WERI-Rb-1 (cell line): ENCODE results near the gene FNDC8.
"Not testable (repeated sequence)": the region's sequence is repeated elsewhere in the genome, so short reads cannot be mapped to it uniquely, and the experiment has no call there.

Experiments used
- DNase-seq: peaks from one replicate; pipeline ENCODE4 v3.0.0-alpha.2; 2020
- H3K27ac ChIP-seq: fragments of 250-450 bp; sonication (Bioruptor Pico); 2 replicates; pipeline ENCODE4 v1.5.1; 2020; ENCODE audit warnings: mild to moderate bottlenecking, moderate library complexity
- H3K27me3 ChIP-seq: fragments of 250-450 bp; sonication (Bioruptor Pico); 2 replicates; pipeline ENCODE4 v1.5.1; 2021; ENCODE audit warnings: mild to moderate bottlenecking, low read depth, moderate library complexity; ENCODE audit not compliant: insufficient read depth, severe bottlenecking
- H3K36me3 ChIP-seq: fragments of 250-450 bp; sonication (Bioruptor Pico); 2 replicates; pipeline ENCODE4 v1.5.1; 2020; ENCODE audit warnings: mild to moderate bottlenecking, moderate library complexity
- H3K4me3 ChIP-seq: 2 replicates; pipeline ENCODE4 v1.5.1; 2011; ENCODE audit warnings: low read depth, mild to moderate bottlenecking, control low read depth, low read length
- H3K9me3 ChIP-seq: fragments of 250-450 bp; sonication (Bioruptor Pico); 2 replicates; pipeline ENCODE4 v1.5.1; 2021; ENCODE audit warnings: mild to moderate bottlenecking, moderate library complexity; ENCODE audit not compliant: severe bottlenecking
- CTCF ChIP-seq: IDR thresholded peaks from 2 replicates; pipeline ENCODE4 v1.5.1; 2011; ENCODE audit warnings: low read depth, mild to moderate bottlenecking, control low read depth, inconsistent platforms, low read length

Gene FNDC8

GRCh38 chr17:35148144-35148543 lies 26.7 kb downstream of the FNDC8 start:
- Histone ChIP-seq H3K27ac (no peak overlapping the region), H3K4me3 (no peak overlapping the region), H3K9me3 (no peaks in the 10 kb centered on the region), H3K27me3 (no peaks in the 10 kb centered on the region), H3K36me3 (no peaks in the 10 kb centered on the region)
- no peak for DNase-seq
- TF ChIP-seq CTCF: no peak

GRCh38 chr17:35149941-35150340 lies 28.5 kb downstream of the FNDC8 start:
- no peaks in the 10 kb centered on the region for H3K9me3 ChIP-seq
- TF ChIP-seq CTCF: no peak
- DNase-seq: no peak
- H3K27me3 ChIP-seq: no peaks in the 10 kb centered on the region
- no peak overlapping the region for H3K4me3 ChIP-seq
- H3K27ac ChIP-seq: no peak overlapping the region
- no peaks in the 10 kb centered on the region for H3K36me3 ChIP-seq

GRCh38 chr17:35151080-35151479 lies 29.7 kb downstream of the FNDC8 start:
- H3K36me3 ChIP-seq, H3K27ac ChIP-seq, H3K9me3 ChIP-seq, H3K27me3 ChIP-seq, DNase-seq, H3K4me3 ChIP-seq: not testable (repeated sequence)

- Histone ChIP-seq H3K4me3 (no peak overlapping the region), H3K27ac (no peak overlapping the region), H3K9me3 (no peaks in the 10 kb centered on the region), H3K36me3 (no peaks in the 10 kb centered on the region), H3K27me3 (no peaks in the 10 kb centered on the region)
- no peak for TF ChIP-seq CTCF
- DNase-seq: no peak
These were observed 31.2 kb downstream of the FNDC8 start for GRCh38 chr17:35152421-35153140.

- no peak for DNase-seq
- no peak for TF ChIP-seq CTCF
- H3K27ac ChIP-seq: no peak overlapping the region
- no peaks in the 10 kb centered on the region for H3K36me3 ChIP-seq
- no peak overlapping the region for H3K4me3 ChIP-seq
- H3K9me3 ChIP-seq: no peaks in the 10 kb centered on the region
- peaks cover 13% of the 10 kb centered on the region for H3K27me3 ChIP-seq
These were observed 33.1 kb downstream of the FNDC8 start for GRCh38 chr17:35154196-35155165.

- no peak overlapping the region for H3K27ac ChIP-seq
- DNase-seq: no peak
- no peak overlapping the region for H3K4me3 ChIP-seq
- TF ChIP-seq CTCF: no peak
- H3K9me3 ChIP-seq: no peaks in the 10 kb centered on the region
- H3K36me3 ChIP-seq: no peaks in the 10 kb centered on the region
- peaks cover 21% of the 10 kb centered on the region for H3K27me3 ChIP-seq
These were observed 33.8 kb downstream of the FNDC8 start for GRCh38 chr17:35155246-35155645.
